Skeletal muscle cell (primary cell): Measurements from ENCODE around the gene JADE2.

Experiments
- DNase-seq: peaks from one replicate; pipeline ENCODE4 v3.0.0-alpha.2; 2010; ENCODE audit warnings: low read depth
- H3K4me3 ChIP-seq: 2 replicates; pipeline ENCODE4 v1.5.1; 2011; ENCODE audit warnings: low read depth, mild to moderate bottlenecking, control low read depth, low read length, moderate library complexity

The JADE2 gene

GRCh38 chr5:134608555-134608954 is 83.1 kb downstream of the JADE2 start:
- H3K4me3 ChIP-seq: no peak overlapping the region
- DNase-seq: no peak

GRCh38 chr5:134609232-134609851 is 83.9 kb downstream of the JADE2 start:
- H3K4me3 ChIP-seq: no peak overlapping the region
- no peak for DNase-seq

GRCh38 chr5:134610725-134611124 is 85.3 kb downstream of the JADE2 start:
- no peak overlapping the region for H3K4me3 ChIP-seq
- DNase-seq: no peak

- DNase-seq: no peak
- H3K4me3 ChIP-seq: no peak overlapping the region
These were observed 86.0 kb downstream of the JADE2 start for GRCh38 chr5:134611515-134611914.

- DNase-seq: no peak
- no peak overlapping the region for H3K4me3 ChIP-seq
These were observed 89.1 kb downstream of the JADE2 start for GRCh38 chr5:134614450-134615085.

GRCh38 chr5:134620634-134621033 is 95.2 kb downstream of the JADE2 start:
- no peak for DNase-seq
- no peak overlapping the region for H3K4me3 ChIP-seq

GRCh38 chr5:134625559-134625958 is 100.1 kb downstream of the JADE2 start:
- no peak for DNase-seq
- no peak overlapping the region for H3K4me3 ChIP-seq

- DNase-seq: peak; percentile 12
- no peak overlapping the region for H3K4me3 ChIP-seq
These were observed 101.0 kb downstream of the JADE2 start for GRCh38 chr5:134626369-134627014.
